GM13976 (cell line): Measurements from ENCODE around the gene CDH22.

Experiments used
- DNase-seq: peaks from one replicate; pipeline ENCODE4 v3.0.0; 2012; ENCODE audit warnings: low spot score
- in situ Hi-C: fragments of 300-500 bp; cut with MboI; formaldehyde crosslinking; loops from one replicate; pipeline ENCODE4 v1.12.0; 2022; ENCODE audit warnings: low sequenced_read_pairs, mixed read lengths, inconsistent platforms; ENCODE audit not compliant: unreplicated experiment
- TF ChIP-seq, protein P1 (sequence below): IDR thresholded peaks from 2 replicates; pipeline ENCODE4 v1.5.1; 2012; ENCODE audit warnings: borderline replicate concordance, mild to moderate bottlenecking; ENCODE audit not compliant: insufficient read depth; ENCODE audit errors: extremely low read depth, missing control alignments, control extremely low read depth

Gene CDH22

DNA sequence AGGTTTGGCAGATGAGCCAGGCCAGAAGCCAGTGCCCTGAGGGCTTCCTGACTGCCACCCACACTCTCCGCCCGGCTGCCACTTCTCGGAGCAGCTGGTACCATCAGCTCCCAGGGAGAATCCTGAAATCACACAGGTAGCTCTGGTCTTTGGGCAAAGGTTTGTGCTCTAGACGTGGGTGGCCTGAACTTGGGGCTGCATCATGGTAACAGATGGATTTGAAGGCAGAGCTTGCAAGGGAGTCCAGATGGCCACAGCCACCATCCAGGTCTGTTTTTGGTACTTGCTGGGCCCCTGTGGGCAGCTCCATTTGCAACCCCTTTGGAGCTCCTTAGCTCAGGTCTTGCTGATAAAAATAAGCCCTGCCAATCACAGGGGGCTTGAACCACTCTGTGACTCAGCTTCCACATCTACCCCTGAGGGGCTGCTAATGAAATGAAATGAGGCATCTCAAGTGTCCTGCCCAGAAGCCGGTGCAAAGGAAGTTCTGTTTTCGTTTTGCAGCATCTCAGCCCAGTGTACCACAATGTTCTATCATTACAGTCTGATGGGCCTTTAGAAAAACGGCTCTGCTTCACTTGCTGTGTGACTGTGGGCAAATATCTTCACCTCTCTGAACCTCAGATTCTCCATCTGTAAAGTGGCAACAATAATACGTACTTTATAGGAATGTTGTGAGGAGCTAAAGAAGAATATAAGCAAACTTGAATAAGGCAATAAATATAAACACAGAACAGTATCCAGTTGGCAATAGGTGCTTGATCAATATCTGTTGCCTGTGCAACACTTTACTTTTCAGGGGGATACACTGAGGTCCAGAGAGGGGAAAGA, 25.1 kb upstream of the CDH22 start:
- in situ Hi-C loops, result no loop called here
- TF ChIP-seq, protein P1, sequence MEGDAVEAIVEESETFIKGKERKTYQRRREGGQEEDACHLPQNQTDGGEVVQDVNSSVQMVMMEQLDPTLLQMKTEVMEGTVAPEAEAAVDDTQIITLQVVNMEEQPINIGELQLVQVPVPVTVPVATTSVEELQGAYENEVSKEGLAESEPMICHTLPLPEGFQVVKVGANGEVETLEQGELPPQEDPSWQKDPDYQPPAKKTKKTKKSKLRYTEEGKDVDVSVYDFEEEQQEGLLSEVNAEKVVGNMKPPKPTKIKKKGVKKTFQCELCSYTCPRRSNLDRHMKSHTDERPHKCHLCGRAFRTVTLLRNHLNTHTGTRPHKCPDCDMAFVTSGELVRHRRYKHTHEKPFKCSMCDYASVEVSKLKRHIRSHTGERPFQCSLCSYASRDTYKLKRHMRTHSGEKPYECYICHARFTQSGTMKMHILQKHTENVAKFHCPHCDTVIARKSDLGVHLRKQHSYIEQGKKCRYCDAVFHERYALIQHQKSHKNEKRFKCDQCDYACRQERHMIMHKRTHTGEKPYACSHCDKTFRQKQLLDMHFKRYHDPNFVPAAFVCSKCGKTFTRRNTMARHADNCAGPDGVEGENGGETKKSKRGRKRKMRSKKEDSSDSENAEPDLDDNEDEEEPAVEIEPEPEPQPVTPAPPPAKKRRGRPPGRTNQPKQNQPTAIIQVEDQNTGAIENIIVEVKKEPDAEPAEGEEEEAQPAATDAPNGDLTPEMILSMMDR, result no peak
- no peak for DNase-seq

GRCh38 chr20:46332373-46333160, 24.3 kb upstream of the CDH22 start:
- in situ Hi-C loops, result no loop called here
- no peak for DNase-seq
- TF ChIP-seq, protein P1, result no peak

GRCh38 chr20:46331611-46332361, 23.5 kb upstream of the CDH22 start:
- in situ Hi-C loops, result no loop called here
- TF ChIP-seq, protein P1, result no peak
- DNase-seq, result no peak

- TF ChIP-seq, protein P1, result no peak
These were observed 22.6 kb upstream of the CDH22 start for GRCh38 chr20:46330831-46331371.

GRCh38 chr20:46330072-46330763, 21.9 kb upstream of the CDH22 start:
- DNase-seq, result no peak
- TF ChIP-seq, protein P1, result no peak

More at GRCh38 chr20:46330831-46331371, 22.6 kb upstream of the CDH22 start:
- no peak for DNase-seq
- in situ Hi-C loops, result no loop called here

More at GRCh38 chr20:46330072-46330763, 21.9 kb upstream of the CDH22 start:
- in situ Hi-C loops, result no loop called here
